ENCODE data around the gene CACNB2. TPM values are rescaled to one million over a fixed set of nuclear protein-coding genes. Genes with fewer than 3 reads are reported as not detected.

Gene CACNB2
- total RNA-seq, 1 donor from 2014 or later, result 3.5 TPM

DNA sequence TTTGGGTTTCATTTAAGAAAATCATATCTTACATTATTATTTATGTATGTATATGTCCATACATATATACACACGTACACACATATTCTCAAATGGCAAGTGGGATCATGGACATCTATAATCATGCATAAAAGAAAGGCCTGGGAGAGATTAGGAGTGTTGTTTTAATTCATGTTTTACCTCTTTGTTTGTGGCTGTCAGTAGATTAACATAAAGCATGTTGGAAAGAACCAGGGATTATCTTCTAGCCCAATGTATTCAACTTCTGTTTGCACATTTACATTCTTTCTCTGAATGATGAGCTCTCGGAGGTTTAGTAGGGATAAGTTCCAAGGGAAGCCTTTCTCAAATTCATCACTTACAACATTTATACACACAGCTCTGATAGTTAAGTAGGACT is 319.8 kb downstream of the CACNB2 start:
- H3K4me1 Mint-ChIP-seq, result no peaks in the 10 kb centered on the region
- no peak overlapping the region for H3K4me3 ChIP-seq
- no peaks in the 10 kb centered on the region for H3K4me1 ChIP-seq
- H3K36me3 Mint-ChIP-seq, result no peaks in the 10 kb centered on the region
- H3K27ac Mint-ChIP-seq, result no peak overlapping the region
- H3K9me3 ChIP-seq (ENCODE audit: low read depth), result no peaks in the 10 kb centered on the region
- no peak overlapping the region for H3K4me2 ChIP-seq
- no peak overlapping the region for H3K9ac ChIP-seq
- H3K27ac ChIP-seq, result no peak overlapping the region
- DNase-seq (ENCODE audit: low spot score), result no peak
- no peak overlapping the region for H3K4me3 Mint-ChIP-seq
- H3K27me3 Mint-ChIP-seq (ENCODE audit: insufficient read depth, low read depth), result peaks cover 7% of the 10 kb centered on the region
- no peaks in the 10 kb centered on the region for H3K36me3 ChIP-seq
- H2AFZ ChIP-seq (replicated peaks), result no peak overlapping the region
- TF ChIP-seq CTCF (IDR thresholded peaks at IDR 0.05) (no peak), EZH2 (IDR thresholded peaks at IDR 0.05) (no peak), EZH2phosphoT487 (IDR thresholded peaks at IDR 0.05) (no peak)
- no peaks in the 10 kb centered on the region for H3F3A ChIP-seq (ENCODE audit: low read depth)
- H3K27me3 ChIP-seq, result no peaks in the 10 kb centered on the region
- H3K9me3 Mint-ChIP-seq, result no peaks in the 10 kb centered on the region
- no peaks in the 10 kb centered on the region for H3K79me2 ChIP-seq (ENCODE audit: low read depth)
- H4K20me1 ChIP-seq (ENCODE audit: low read depth), result no peaks in the 10 kb centered on the region

GRCh38 chr10:18463673-18464211 is 323.5 kb downstream of the CACNB2 start:
- Histone ChIP-seq H3K4me1 (no peaks in the 10 kb centered on the region), H3K4me3 (no peak overlapping the region), H3K27ac (no peak overlapping the region), H4K20me1 (ENCODE audit: low read depth) (no peaks in the 10 kb centered on the region), H3K36me3 (no peaks in the 10 kb centered on the region), H3K4me2 (no peak overlapping the region), H2AFZ (replicated peaks) (no peak overlapping the region), H3F3A (ENCODE audit: low read depth) (no peaks in the 10 kb centered on the region), H3K9me3 (ENCODE audit: low read depth) (no peaks in the 10 kb centered on the region), H3K27me3 (no peaks in the 10 kb centered on the region), H3K9ac (no peak overlapping the region), H3K79me2 (ENCODE audit: low read depth) (no peaks in the 10 kb centered on the region)
- Mint-ChIP-seq H3K36me3 (no peaks in the 10 kb centered on the region), H3K9me3 (no peaks in the 10 kb centered on the region), H3K4me3 (no peak overlapping the region), H3K27me3 (ENCODE audit: insufficient read depth, low read depth) (peaks cover 7% of the 10 kb centered on the region), H3K27ac (no peak overlapping the region), H3K4me1 (no peaks in the 10 kb centered on the region)
- no peak for DNase-seq (ENCODE audit: low spot score)
- TF ChIP-seq EZH2phosphoT487 (IDR thresholded peaks at IDR 0.05) (no peak), CTCF (IDR thresholded peaks at IDR 0.05) (no peak), EZH2 (IDR thresholded peaks at IDR 0.05) (no peak)

DNA sequence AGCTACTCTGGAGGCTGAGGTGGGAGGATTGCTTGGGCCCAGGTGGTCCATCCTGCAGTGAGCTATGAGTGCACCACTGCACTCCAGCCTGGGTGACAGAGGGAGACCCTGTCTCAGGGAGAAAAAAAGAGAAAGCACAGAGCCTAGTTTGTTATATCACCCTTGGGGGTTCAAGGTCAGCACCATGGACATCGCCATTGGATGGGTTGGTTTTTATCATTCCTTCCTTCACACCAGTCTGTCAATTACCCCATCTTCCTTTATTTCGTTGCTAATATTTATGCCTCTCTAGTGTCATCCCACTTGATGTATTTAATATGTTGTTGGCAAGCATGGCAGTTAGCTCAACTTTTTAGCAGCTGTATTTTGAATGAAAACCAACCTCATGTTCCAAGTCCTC is 328.9 kb downstream of the CACNB2 start:
- Histone ChIP-seq H4K20me1 (ENCODE audit: low read depth) (no peaks in the 10 kb centered on the region), H3K27me3 (no peaks in the 10 kb centered on the region), H3K9me3 (ENCODE audit: low read depth) (no peaks in the 10 kb centered on the region), H3F3A (ENCODE audit: low read depth) (no peaks in the 10 kb centered on the region), H3K9ac (no peak overlapping the region), H3K36me3 (no peaks in the 10 kb centered on the region), H3K4me2 (no peak overlapping the region), H3K4me3 (no peak overlapping the region), H3K27ac (no peak overlapping the region), H3K79me2 (ENCODE audit: low read depth) (no peaks in the 10 kb centered on the region), H3K4me1 (no peaks in the 10 kb centered on the region), H2AFZ (replicated peaks) (no peak overlapping the region)
- Mint-ChIP-seq H3K4me3 (no peak overlapping the region), H3K27me3 (ENCODE audit: insufficient read depth, low read depth) (peaks cover 5% of the 10 kb centered on the region), H3K4me1 (peaks cover 8% of the 10 kb centered on the region), H3K27ac (no peak overlapping the region), H3K36me3 (no peaks in the 10 kb centered on the region), H3K9me3 (no peaks in the 10 kb centered on the region)
- DNase-seq (ENCODE audit: low spot score), result no peak
- TF ChIP-seq EZH2 (IDR thresholded peaks at IDR 0.05) (no peak), EZH2phosphoT487 (IDR thresholded peaks at IDR 0.05) (no peak), CTCF (IDR thresholded peaks at IDR 0.05) (no peak)

Data from neural progenitor cell (in vitro differentiated cells).